Endothelial cell of umbilical vein (primary cell): ENCODE data around the gene SCGB1A1. TPM values are rescaled to one million over a fixed set of nuclear protein-coding genes. Genes with fewer than 3 reads are reported as not detected.

Experiments used
- BruUV-seq: library from RNA; stranded (reverse); fragments of 400-500 nt; replicated peaks from 2 replicates; lab custom pipeline; 2021; lab: Mats Ljungman, UMichigan
- CTCF ChIA-PET: fragments of 300-600, 350-600 bp; sonication (Branson Sonifier 250); formaldehyde crosslinking; loops from one replicate; lab custom pipeline; 2021; ENCODE audit warnings: antibody characterized with exemption, inconsistent platforms; lab: Charles Lee
- POLR2A ChIA-PET: fragments of 300-600, 350-600 bp; sonication (Branson Sonifier 250); formaldehyde crosslinking; loops from one replicate; lab custom pipeline; 2021; ENCODE audit warnings: antibody characterized with exemption, inconsistent platforms; lab: Charles Lee
- DNase-seq: peaks from one replicate; pipeline ENCODE4 v3.0.0-alpha.2; 2011; ENCODE audit warnings: low read depth, low spot score
- FAIRE-seq: peaks from 2 replicates; lab custom pipeline; 2011; peaks lifted over from hg19 to GRCh38; lab: Jason Lieb, UNC
- H2AFZ ChIP-seq: 2 replicates; pipeline ENCODE4 v1.6.0; 2012; ENCODE audit warnings: low read depth, low read length, control low read depth, inconsistent platforms
- H3K27ac ChIP-seq: 2 replicates; pipeline ENCODE4 v1.5.1; 2011; ENCODE audit warnings: low read depth, mild to moderate bottlenecking, control low read depth, low read length, moderate library complexity; ENCODE audit not compliant: insufficient read depth
- H3K27me3 ChIP-seq, 2 experiments: 2 replicates each; pipeline versions ENCODE4 v1.6.0 to v1.6.1; 2011; ENCODE audit warnings: low read length in 2 of 2, mixed read lengths in 1 of 2; ENCODE audit not compliant: control insufficient read depth in 2 of 2, insufficient read depth in 2 of 2
- H3K36me3 ChIP-seq, 2 experiments: 2 replicates in 1 of 2; 3 replicates in 1 of 2; pipeline ENCODE4 v1.5.1; 2011; ENCODE audit warnings: low read length in 2 of 2, mild to moderate bottlenecking in 1 of 2, moderate library complexity in 1 of 2; ENCODE audit not compliant: control insufficient read depth in 2 of 2, insufficient read depth in 2 of 2; ENCODE audit errors: extremely low read depth in 1 of 2
- H3K4me1 ChIP-seq: 3 replicates; pipeline ENCODE4 v1.5.1; 2011; ENCODE audit warnings: mild to moderate bottlenecking, low read length; ENCODE audit not compliant: control insufficient read depth, insufficient read depth; ENCODE audit errors: extremely low read depth
- H3K4me2 ChIP-seq: 2 replicates; pipeline ENCODE4 v1.6.1; 2011; ENCODE audit warnings: low read length, control low read depth, mixed read lengths; ENCODE audit not compliant: insufficient read depth
- H3K4me3 ChIP-seq, 3 experiments: fragments of 200-600 bp in 1 of 3; sonication (generic), shearing (Covaris generic) in 1 of 3; replicated peaks in 1 of 3; 2 replicates each; pipeline ENCODE4 v1.5.1; 2011 to 2016; ENCODE audit warnings: control low read depth in 3 of 3, low read length in 3 of 3, mild to moderate bottlenecking in 2 of 3, inconsistent platforms in 1 of 3, low read depth in 1 of 3, moderate library complexity in 1 of 3; ENCODE audit not compliant: insufficient read depth in 1 of 3
- H3K79me2 ChIP-seq: 2 replicates; pipeline ENCODE4 v1.6.0; 2012; ENCODE audit warnings: low read length, inconsistent platforms; ENCODE audit not compliant: control insufficient read depth, insufficient read depth
- H3K9ac ChIP-seq: replicated peaks from 2 replicates; pipeline ENCODE3; 2011; ENCODE audit warnings: low read length, control low read depth; ENCODE audit not compliant: insufficient read depth; ENCODE audit errors: extremely low read depth
- H3K9me1 ChIP-seq: replicated peaks from 3 replicates; pipeline ENCODE4 v1.6.0; 2011; ENCODE audit warnings: mild to moderate bottlenecking, low read length; ENCODE audit not compliant: control insufficient read depth, insufficient read depth; ENCODE audit errors: extremely low read depth
- H3K9me3 ChIP-seq: replicated peaks from 2 replicates; pipeline ENCODE4 v1.5.1; 2012; ENCODE audit warnings: low read length, inconsistent platforms; ENCODE audit not compliant: control insufficient read depth, insufficient read depth
- H4K20me1 ChIP-seq: replicated peaks from 2 replicates; pipeline ENCODE3; 2011; ENCODE audit warnings: mild to moderate bottlenecking, low read length; ENCODE audit not compliant: control insufficient read depth, insufficient read depth; ENCODE audit errors: extremely low read depth
- CTCF ChIP-seq, 2 donors: IDR thresholded peaks; 1 replicate in 1 of 2; 2 replicates in 1 of 2; pipeline ENCODE4 v1.5.1; 2011; ENCODE audit warnings: low read length in 2 of 2, mild to moderate bottlenecking in 2 of 2, moderate library complexity in 2 of 2, control low read depth in 1 of 2, inconsistent platforms in 1 of 2, low read depth in 1 of 2; ENCODE audit not compliant: insufficient read depth in 1 of 2; ENCODE audit errors: extremely low read depth in 1 of 2
- EZH2 ChIP-seq: IDR thresholded peaks from 2 replicates; pipeline ENCODE4 v1.6.1; 2012; ENCODE audit warnings: borderline replicate concordance, low read depth, mild to moderate bottlenecking, moderate library complexity, low read length, inconsistent platforms; ENCODE audit not compliant: severe bottlenecking
- FOS ChIP-seq: IDR thresholded peaks from 2 replicates; pipeline ENCODE4 v1.6.1; 2011; ENCODE audit warnings: mild to moderate bottlenecking, low read length, moderate library complexity, borderline replicate concordance; ENCODE audit not compliant: insufficient read depth
- GATA2 ChIP-seq: IDR thresholded peaks from 2 replicates; pipeline ENCODE4 v1.7.0; 2011; ENCODE audit warnings: low read depth, mild to moderate bottlenecking, moderate library complexity, mixed read lengths, low read length; ENCODE audit not compliant: insufficient read length, insufficient read depth
- JUN ChIP-seq: IDR thresholded peaks from 2 replicates; pipeline ENCODE4 v1.6.1; 2011; ENCODE audit warnings: borderline replicate concordance, low read depth; ENCODE audit not compliant: insufficient read length, insufficient read depth
- MAX ChIP-seq: IDR thresholded peaks from 2 replicates; pipeline ENCODE4 v1.6.1; 2011; ENCODE audit not compliant: insufficient read depth, insufficient read length
- MYC ChIP-seq: IDR thresholded peaks from one replicate; pipeline ENCODE4 v1.6.1; 2011; ENCODE audit warnings: mild to moderate bottlenecking, low read depth, low read length
- POLR2A ChIP-seq: IDR thresholded peaks from 2 replicates; pipeline ENCODE4 v1.6.1; 2012; ENCODE audit warnings: low read depth, mild to moderate bottlenecking, control low read depth, low read length
- POLR2AphosphoS5 ChIP-seq: IDR thresholded peaks from 2 replicates; pipeline ENCODE4 v1.6.1; 2012; ENCODE audit warnings: low read depth, mild to moderate bottlenecking, control low read depth, low read length, moderate library complexity; ENCODE audit not compliant: insufficient read depth
- dilution Hi-C: fragments of 300-500 bp; cut with MboI; formaldehyde crosslinking; loops from one replicate; pipeline ENCODE4 v1.15.0; 2019; ENCODE audit warnings: low sequenced_read_pairs; ENCODE audit not compliant: extremely low pct_ligation_motif_present
- intact Hi-C: fragments of 100-400 bp; cut with micrococcal nuclease; formaldehyde crosslinking; loops from one replicate; pipeline ENCODE4 v1.10.0; 2022
- polyA plus RNA-seq, 4 experiments: library from polyadenylated mRNA; depleted of rRNA in 3 of 4; stranded (reverse) in 3 of 4; unstranded in 1 of 4; fragments of >200 nt; gene quantifications; 2 replicates each; pipeline versions ENCODE4 v1.2.1 to v1.2.3, GENCODE V29; 2011 to 2012; ENCODE audit warnings: missing spikeins in 1 of 4
- total RNA-seq: library from RNA; stranded (reverse); gene quantifications from 2 replicates; pipeline ENCODE4 v1.2.3, GENCODE V29; 2021

SCGB1A1 gene
- total and polyA plus RNA-seq, 2 donors (not counting 3 experiments of a cell fraction or from before 2014, with no cell fraction given): not detected

DNA sequence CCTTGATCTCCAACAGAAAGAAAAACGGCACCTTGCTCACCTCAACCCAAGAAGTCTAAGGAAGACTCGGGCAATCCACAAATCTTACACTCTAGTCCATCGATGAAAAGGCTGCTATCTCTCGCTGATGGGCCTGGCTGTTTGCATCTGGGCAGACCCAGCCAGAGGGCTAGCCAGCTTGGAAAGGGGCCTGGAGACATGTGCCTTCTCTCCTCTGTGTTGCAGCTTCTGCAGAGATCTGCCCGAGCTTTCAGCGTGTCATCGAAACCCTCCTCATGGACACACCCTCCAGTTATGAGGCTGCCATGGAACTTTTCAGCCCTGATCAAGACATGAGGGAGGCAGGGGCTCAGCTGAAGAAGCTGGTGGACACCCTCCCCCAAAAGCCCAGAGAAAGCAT lies 3.2 kb downstream of the SCGB1A1 start:
- CTCF ChIA-PET: interaction anchor here (1.2 to 5.5 kb wide), 7 partner anchors 9 to 272 kb away, joined by 3 to 377 read pairs (median 5); no protein-coding TSS in a partner anchor
- H3K36me3 ChIP-seq: no peaks in the 10 kb centered on the region
- H3K9me1 ChIP-seq: no peaks in the 10 kb centered on the region
- no peaks in the 10 kb centered on the region for H4K20me1 ChIP-seq
- H3K27me3 ChIP-seq: peaks cover 3 to 6% of the 10 kb centered on the region in 2 experiments
- no peaks in the 10 kb centered on the region for H3K9me3 ChIP-seq
- no peak overlapping the region for H3K4me3 ChIP-seq
- no TSS peak for BruUV-seq
- no peak overlapping the region for H3K27ac ChIP-seq
- DNase-seq (no peak), FAIRE-seq (no peak)
- intact Hi-C loops (no loop called here), dilution Hi-C loops (no loop called here)
- no peaks in the 10 kb centered on the region for H3K4me1 ChIP-seq
- no peak overlapping the region for H3K9ac ChIP-seq
- TF ChIP-seq GATA2: no peak
- no peak for TF ChIP-seq CTCF (IDR thresholded peaks at IDR 0.05; ENCODE audit: extremely low read depth in 1 of 2, insufficient read depth in 1 of 2, low read depth in 1 of 2, low read length in 2 of 2)
- POLR2A ChIA-PET: no interaction called here
- H2AFZ ChIP-seq: no peak overlapping the region
- H3K4me2 ChIP-seq: no peak overlapping the region
- H3K79me2 ChIP-seq: no peaks in the 10 kb centered on the region

DNA sequence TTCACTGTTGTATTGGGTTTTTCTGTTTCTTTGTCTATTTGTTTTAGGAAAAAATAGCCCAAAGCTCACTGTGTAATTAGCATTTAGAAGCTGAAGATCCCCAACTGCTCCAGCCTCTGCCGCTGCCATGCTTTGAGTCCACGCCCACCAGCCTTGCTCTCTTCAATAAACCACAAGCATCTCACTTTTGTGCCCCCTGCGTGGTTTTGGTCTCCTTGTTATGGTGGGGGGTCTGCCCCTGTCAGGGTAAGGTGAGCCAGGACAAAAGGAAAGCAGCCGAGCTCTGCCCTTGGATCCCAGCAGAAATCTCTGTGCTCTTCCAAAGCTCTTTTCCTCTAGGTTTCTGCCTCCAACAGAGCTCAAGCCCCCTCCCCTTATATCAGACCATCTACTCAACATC lies 4.2 kb downstream of the SCGB1A1 start:
- BruUV-seq: no TSS peak
- Histone ChIP-seq H3K9me1 (no peaks in the 10 kb centered on the region), H3K27me3 (peaks cover 3 to 6% of the 10 kb centered on the region in 2 experiments), H3K27ac (no peak overlapping the region), H4K20me1 (no peaks in the 10 kb centered on the region), H3K4me3 (no peak overlapping the region), H3K79me2 (no peaks in the 10 kb centered on the region), H3K9me3 (no peaks in the 10 kb centered on the region), H3K4me2 (no peak overlapping the region), H3K4me1 (no peaks in the 10 kb centered on the region), H2AFZ (no peak overlapping the region), H3K36me3 (no peaks in the 10 kb centered on the region), H3K9ac (no peak overlapping the region)
- CTCF ChIA-PET: interaction anchor here (0.7 to 5.5 kb wide), 12 partner anchors 8 to 365 kb away, joined by 3 to 377 read pairs (median 5); no protein-coding TSS in a partner anchor
- FAIRE-seq: no peak
- intact Hi-C loops: no loop called here
- POLR2A ChIA-PET: no interaction called here
- no peak for DNase-seq
- TF ChIP-seq JUN (no peak), MAX (no peak), POLR2AphosphoS5 (no peak), POLR2A (no peak), FOS (no peak), MYC (no peak), CTCF (IDR thresholded peaks at IDR 0.05; ENCODE audit: extremely low read depth in 1 of 2, insufficient read depth in 1 of 2, low read depth in 1 of 2, low read length in 2 of 2) (no peak), GATA2 (no peak), EZH2 (no peak)
- dilution Hi-C loops: no loop called here
